Prostate gland (tissue), 2 donors: ENCODE results near the gene MALRD1. TPM values are rescaled to one million over a fixed set of nuclear protein-coding genes. Genes with fewer than 3 reads are reported as not detected.

ENCODE experiments used
- DNase-seq: peaks from one replicate; pipeline ENCODE4 v3.0.0-alpha.2; 2019; ENCODE audit warnings: low spot score
- H3K27ac ChIP-seq, 2 donors: fragments of 200-600 bp; sonication (generic); 2 replicates each; pipeline ENCODE4 v1.5.1; 2017 to 2019
- H3K27me3 ChIP-seq: fragments of 200-600 bp; sonication (generic); replicated peaks from 2 replicates; pipeline ENCODE4 v1.5.1; 2019; ENCODE audit not compliant: insufficient read depth
- H3K36me3 ChIP-seq, 2 donors: fragments of 200-600 bp; sonication (generic); 1 replicate in 1 of 2; 2 replicates in 1 of 2; pipeline versions ENCODE4 v1.5.1 to v1.8.1; 2017 to 2019
- H3K4me1 ChIP-seq: fragments of 200-600 bp; sonication (generic); replicated peaks from 2 replicates; pipeline ENCODE4 v1.5.1; 2019
- H3K4me3 ChIP-seq, 2 donors: fragments of 200-600 bp; sonication (generic); 2 replicates each; pipeline ENCODE4 v1.5.1; 2017 to 2019
- H3K9me3 ChIP-seq: fragments of 200-600 bp; sonication (generic); 2 replicates; pipeline ENCODE4 v1.5.1; 2017
- CTCF ChIP-seq, 4 experiments: fragments of 200-600 bp in 2 of 4; fragments of 450-650 bp in 2 of 4; sonication (generic) in 2 of 4; IDR thresholded peaks; 1 replicate in 3 of 4; 2 replicates in 1 of 4; pipeline ENCODE4 v1.5.1; 2016 to 2019; ENCODE audit warnings: antibody characterized with exemption in 4 of 4, mild to moderate bottlenecking in 2 of 4, moderate library complexity in 2 of 4
- POLR2A ChIP-seq: fragments of 450-650 bp; IDR thresholded peaks from one replicate; pipeline ENCODE4 v1.6.1; 2016; ENCODE audit warnings: antibody characterized with exemption, mild to moderate bottlenecking
- POLR2AphosphoS5 ChIP-seq: sonication (generic); formaldehyde crosslinking; IDR thresholded peaks from one replicate; pipeline ENCODE4 v1.6.1; 2017; ENCODE audit warnings: antibody characterized with exemption
- WGBS: methylation state at CpG from one replicate; pipeline ENCODE4 v1.1.5; 2018; 5-methylcytosine and 5-hydroxymethylcytosine counted together
- intact Hi-C: fragments of 100-400 bp; cut with DNase I; formaldehyde crosslinking; loops from one replicate; pipeline ENCODE4 v1.14.2; 2022
- total RNA-seq, 2 donors: library from RNA; depleted of rRNA; stranded (reverse); fragments of >200 nt; gene quantifications; one replicate each; pipeline ENCODE4 v1.1.0, GENCODE V29; 2016

MALRD1 gene
- total RNA-seq, 2 donors from 2014 or later, result 2.1 TPM; not detected in 1

- intact Hi-C loops, result no loop called here
- DNase-seq, result no peak
- H3K4me1 ChIP-seq, result no peaks in the 10 kb centered on the region
- H3K36me3 ChIP-seq, result no peaks in the 10 kb centered on the region
- no peaks in the 10 kb centered on the region for H3K27me3 ChIP-seq
- H3K27ac ChIP-seq, result no peak overlapping the region
- 51% methylated on average over 2 of the region's 2 CpGs for WGBS
- no peaks in the 10 kb centered on the region for H3K9me3 ChIP-seq
- no peak for TF ChIP-seq POLR2AphosphoS5
- TF ChIP-seq CTCF (IDR thresholded peaks at IDR 0.05), result no peak
- no peak overlapping the region for H3K4me3 ChIP-seq
Observed at GRCh38 chr10:19704544-19704943, 655.9 kb downstream of the MALRD1 start.

GRCh38 chr10:19705250-19705649 lies 656.6 kb downstream of the MALRD1 start:
- DNase-seq, result no peak
- no peaks in the 10 kb centered on the region for H3K36me3 ChIP-seq
- WGBS, result 85% methylated on average over 6 of the region's 6 CpGs

GRCh38 chr10:19706904-19707303 lies 658.3 kb downstream of the MALRD1 start:
- TF ChIP-seq POLR2A (no peak), CTCF (IDR thresholded peaks at IDR 0.05) (no peak), POLR2AphosphoS5 (no peak)
- Histone ChIP-seq H3K36me3 (no peaks in the 10 kb centered on the region), H3K4me3 (no peak overlapping the region), H3K9me3 (no peaks in the 10 kb centered on the region), H3K27ac (no peak overlapping the region), H3K27me3 (no peaks in the 10 kb centered on the region), H3K4me1 (no peaks in the 10 kb centered on the region)
- no peak for DNase-seq
- WGBS, result 100% methylated on average over 1 of the region's 1 CpG
- intact Hi-C loops, result no loop called here

More at GRCh38 chr10:19705250-19705649, 656.6 kb downstream of the MALRD1 start:
- Histone ChIP-seq H3K27ac (no peak overlapping the region), H3K4me3 (no peak overlapping the region), H3K4me1 (no peaks in the 10 kb centered on the region), H3K9me3 (no peaks in the 10 kb centered on the region), H3K27me3 (no peaks in the 10 kb centered on the region)
- no peak for TF ChIP-seq POLR2AphosphoS5
- no peak for TF ChIP-seq POLR2A
- TF ChIP-seq CTCF (IDR thresholded peaks at IDR 0.05), result no peak
- intact Hi-C loops, result no loop called here

- Histone ChIP-seq H3K27me3 (no peaks in the 10 kb centered on the region), H3K9me3 (no peaks in the 10 kb centered on the region), H3K4me3 (no peak overlapping the region), H3K4me1 (no peaks in the 10 kb centered on the region), H3K36me3 (no peaks in the 10 kb centered on the region), H3K27ac (no peak overlapping the region)
- DNase-seq, result no peak
- TF ChIP-seq POLR2AphosphoS5, result no peak
- no peak for TF ChIP-seq CTCF (IDR thresholded peaks at IDR 0.05)
- TF ChIP-seq POLR2A, result no peak
- 62% methylated on average over 2 of the region's 2 CpGs for WGBS
- intact Hi-C loops, result no loop called here
Observed at GRCh38 chr10:19707376-19707775, 658.8 kb downstream of the MALRD1 start.

GRCh38 chr10:19708031-19708430 lies 659.4 kb downstream of the MALRD1 start:
- no peak for DNase-seq
- TF ChIP-seq POLR2A, result no peak
- TF ChIP-seq POLR2AphosphoS5, result no peak
- no peak for TF ChIP-seq CTCF (IDR thresholded peaks at IDR 0.05)
- Histone ChIP-seq H3K36me3 (no peaks in the 10 kb centered on the region), H3K27ac (no peak overlapping the region), H3K4me3 (no peak overlapping the region), H3K9me3 (no peaks in the 10 kb centered on the region), H3K27me3 (no peaks in the 10 kb centered on the region), H3K4me1 (no peaks in the 10 kb centered on the region)
- intact Hi-C loops, result no loop called here
